ENCODE results near the gene DLG2. TPM values are rescaled to one million over a fixed set of nuclear protein-coding genes. Genes with fewer than 3 reads are reported as not detected.

Gene DLG2
- total RNA-seq, 1 donor from 2014 or later: 2.4 TPM

GRCh38 chr11:84720706-84721402 is 906.3 kb downstream of the DLG2 start:
- DNase-seq (ENCODE audit: low spot score, unreplicated experiment): no peak
- Mint-ChIP-seq H3K4me1 (ENCODE audit: low read depth) (peaks cover 12% of the 10 kb centered on the region), H3K9me3 (ENCODE audit: low read depth) (no peaks in the 10 kb centered on the region), H3K36me3 (ENCODE audit: insufficient read depth) (no peaks in the 10 kb centered on the region), H3K4me3 (ENCODE audit: low read depth) (peak overlapping the region; percentile 76), H3K27me3 (peaks cover 36% of the 10 kb centered on the region), H3K27ac (no peak overlapping the region)
- no peak for TF ChIP-seq CTCF (IDR thresholded peaks at IDR 0.05; ENCODE audit: unreplicated experiment)

- H3K27me3 Mint-ChIP-seq: peaks cover 38% of the 10 kb centered on the region
Observed at GRCh38 chr11:84719935-84720577, 907.1 kb downstream of the DLG2 start.

GRCh38 chr11:84714316-84714780 is 912.8 kb downstream of the DLG2 start:
- Mint-ChIP-seq H3K4me1 (ENCODE audit: low read depth) (no peaks in the 10 kb centered on the region), H3K27ac (no peak overlapping the region), H3K4me3 (ENCODE audit: low read depth) (no peak overlapping the region), H3K27me3 (peaks cover 15% of the 10 kb centered on the region), H3K36me3 (ENCODE audit: insufficient read depth) (no peaks in the 10 kb centered on the region), H3K9me3 (ENCODE audit: low read depth) (no peaks in the 10 kb centered on the region)
- TF ChIP-seq CTCF (IDR thresholded peaks at IDR 0.05; ENCODE audit: unreplicated experiment): peak; percentile 76
- DNase-seq (ENCODE audit: low spot score, unreplicated experiment): peak; percentile 68

More at GRCh38 chr11:84719935-84720577, 907.1 kb downstream of the DLG2 start:
- peak overlapping the region; percentile 5 for H3K27ac Mint-ChIP-seq
- H3K9me3 Mint-ChIP-seq (ENCODE audit: low read depth): no peaks in the 10 kb centered on the region
- H3K4me1 Mint-ChIP-seq (ENCODE audit: low read depth): peaks cover 12% of the 10 kb centered on the region
- H3K36me3 Mint-ChIP-seq (ENCODE audit: insufficient read depth): no peaks in the 10 kb centered on the region
- peak overlapping the region; percentile 76 for H3K4me3 Mint-ChIP-seq (ENCODE audit: low read depth)
- no peak for DNase-seq (ENCODE audit: low spot score, unreplicated experiment)
- no peak for TF ChIP-seq CTCF (IDR thresholded peaks at IDR 0.05; ENCODE audit: unreplicated experiment)

- Mint-ChIP-seq H3K36me3 (ENCODE audit: insufficient read depth) (no peaks in the 10 kb centered on the region), H3K9me3 (ENCODE audit: low read depth) (no peaks in the 10 kb centered on the region), H3K27me3 (no peaks in the 10 kb centered on the region), H3K4me3 (ENCODE audit: low read depth) (no peak overlapping the region), H3K27ac (no peak overlapping the region), H3K4me1 (ENCODE audit: low read depth) (peaks cover 4% of the 10 kb centered on the region)
- no peak for TF ChIP-seq CTCF (IDR thresholded peaks at IDR 0.05; ENCODE audit: unreplicated experiment)
- DNase-seq (ENCODE audit: low spot score, unreplicated experiment): no peak
Observed at GRCh38 chr11:84691830-84692229, 935.3 kb downstream of the DLG2 start.

GRCh38 chr11:84687433-84687832 is 939.7 kb downstream of the DLG2 start:
- Mint-ChIP-seq H3K9me3 (ENCODE audit: low read depth) (no peaks in the 10 kb centered on the region), H3K27ac (no peak overlapping the region), H3K36me3 (ENCODE audit: insufficient read depth) (no peaks in the 10 kb centered on the region), H3K27me3 (no peaks in the 10 kb centered on the region), H3K4me3 (ENCODE audit: low read depth) (no peak overlapping the region), H3K4me1 (ENCODE audit: low read depth) (peaks cover 4% of the 10 kb centered on the region)
- TF ChIP-seq CTCF (IDR thresholded peaks at IDR 0.05; ENCODE audit: unreplicated experiment): no peak
- no peak for DNase-seq (ENCODE audit: low spot score, unreplicated experiment)
